Mesodermal cell (in vitro differentiated cells): ENCODE measurements around the gene SIRPA.

Experiments used
- H3K27ac ChIP-seq: 2 replicates; pipeline ENCODE4 v1.7.0; 2013; ENCODE audit warnings: mild to moderate bottlenecking, low read depth, low read length, moderate library complexity; ENCODE audit not compliant: severe bottlenecking
- H3K36me3 ChIP-seq: 2 replicates; pipeline ENCODE4 v1.7.1; 2013; ENCODE audit warnings: mild to moderate bottlenecking, low read length, moderate library complexity; ENCODE audit not compliant: control insufficient read depth, insufficient read depth
- H3K4me1 ChIP-seq: one replicate; pipeline ENCODE4 v1.7.1; 2013; ENCODE audit warnings: mild to moderate bottlenecking, low read length; ENCODE audit not compliant: insufficient read depth, control insufficient read depth, poor library complexity, severe bottlenecking
- H3K4me3 ChIP-seq: 2 replicates; pipeline ENCODE4 v1.7.0; 2013; ENCODE audit warnings: low read length, control low read depth, mild to moderate bottlenecking; ENCODE audit not compliant: insufficient read depth, poor library complexity, severe bottlenecking; ENCODE audit errors: extremely low read depth
- H3K9me3 ChIP-seq: 2 replicates; pipeline ENCODE4 v1.7.1; 2013; ENCODE audit warnings: mild to moderate bottlenecking, low read length, moderate library complexity; ENCODE audit not compliant: control insufficient read depth
- WGBS, 2 experiments: methylation state at CpG; one replicate each; pipeline ENCODE4 v1.1.5; 2013; ENCODE audit warnings: missing lambda C conversion rate in 2 of 2; ENCODE audit not compliant: insufficient coverage in 2 of 2; 5-methylcytosine and 5-hydroxymethylcytosine counted together

The SIRPA gene

DNA sequence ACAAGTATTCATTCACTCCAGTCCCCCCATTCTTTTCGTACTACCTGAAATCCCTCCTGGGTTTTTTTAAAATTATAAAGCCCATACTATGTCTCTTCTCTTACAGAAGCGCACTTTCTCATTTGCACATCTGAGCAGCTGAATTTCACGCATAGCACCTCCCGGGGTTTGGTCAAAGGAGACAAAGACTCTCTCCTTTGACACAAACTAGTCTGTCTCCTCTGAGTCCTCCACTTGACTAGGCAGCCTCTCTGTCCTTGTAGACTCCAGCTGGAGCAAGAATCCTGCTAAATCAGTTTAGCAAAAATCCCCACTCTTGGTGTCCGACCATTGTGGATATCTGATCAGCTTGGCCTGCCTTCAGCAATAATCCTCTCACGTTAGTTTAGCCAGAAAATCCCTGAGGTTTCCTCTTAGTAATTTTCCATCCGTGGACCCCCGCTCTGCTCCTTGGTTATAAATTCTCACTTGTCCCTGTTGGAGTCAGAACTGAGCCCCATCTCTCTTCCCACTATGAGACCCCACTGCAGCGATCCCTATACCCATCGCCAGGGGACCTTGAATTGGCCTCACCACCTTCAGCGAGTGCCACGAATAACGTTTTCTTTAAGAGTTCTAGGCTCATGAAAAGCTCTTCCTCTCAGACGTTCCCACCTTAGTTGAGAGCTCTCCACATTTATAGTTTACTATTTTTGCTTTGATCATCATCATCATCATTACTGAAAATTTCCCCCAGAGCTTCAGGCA lies 69.6 kb downstream of the SIRPA start:
- no peak overlapping the region for H3K27ac ChIP-seq
- no peaks in the 10 kb centered on the region for H3K36me3 ChIP-seq
- no peak overlapping the region for H3K4me3 ChIP-seq
- 60 to 62% methylated on average over 14 of the region's 14 CpGs for WGBS, 2 experiments
- H3K9me3 ChIP-seq: no peaks in the 10 kb centered on the region
- no peaks in the 10 kb centered on the region for H3K4me1 ChIP-seq

- Histone ChIP-seq H3K4me1 (no peaks in the 10 kb centered on the region), H3K36me3 (no peaks in the 10 kb centered on the region), H3K4me3 (no peak overlapping the region), H3K9me3 (no peaks in the 10 kb centered on the region), H3K27ac (no peak overlapping the region)
- 6 to 14% methylated on average over 12 to 17 of the region's 28 CpGs for WGBS, 2 experiments
Measured at GRCh38 chr20:1965520-1966351, 70.5 kb downstream of the SIRPA start.

- Histone ChIP-seq H3K9me3 (no peaks in the 10 kb centered on the region), H3K4me1 (no peaks in the 10 kb centered on the region), H3K4me3 (no peak overlapping the region), H3K36me3 (no peaks in the 10 kb centered on the region), H3K27ac (no peak overlapping the region)
- 83 to 88% methylated on average over 3 of the region's 4 CpGs for WGBS, 2 experiments
Measured at GRCh38 chr20:1968964-1969363, 73.8 kb downstream of the SIRPA start.

DNA sequence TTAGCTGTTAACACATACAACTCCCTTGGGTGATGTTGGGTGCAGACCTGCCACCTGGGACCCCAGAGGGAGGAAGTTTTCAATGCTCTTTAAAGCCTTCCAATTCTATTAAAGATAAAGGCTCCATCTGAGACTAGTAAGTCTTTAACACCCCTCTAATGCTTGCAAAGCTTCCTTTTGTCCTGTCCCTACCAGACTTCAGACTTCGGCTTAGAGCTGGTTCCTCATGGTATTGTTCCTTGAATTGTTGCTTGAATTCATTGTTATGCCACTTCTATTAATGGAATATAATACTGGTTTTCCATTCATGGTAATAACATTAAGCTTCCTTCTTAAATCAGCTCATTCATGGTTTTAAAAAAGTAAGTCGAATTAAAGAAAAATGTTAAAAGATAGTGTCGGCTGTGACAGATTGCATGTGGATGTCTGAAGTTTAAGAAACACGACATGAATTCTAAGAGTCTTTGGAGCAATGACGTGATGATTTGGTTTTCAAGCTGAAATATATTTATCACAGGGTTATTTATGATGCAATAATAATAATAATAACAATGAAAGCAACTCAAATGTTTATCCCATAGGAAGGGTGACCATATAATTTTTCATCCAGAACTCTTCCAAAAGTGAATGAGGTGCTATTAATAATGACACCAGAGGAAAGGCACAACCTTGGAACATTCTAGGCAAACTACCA lies 76.8 kb downstream of the SIRPA start:
- Histone ChIP-seq H3K4me1 (no peaks in the 10 kb centered on the region), H3K4me3 (no peak overlapping the region), H3K9me3 (no peaks in the 10 kb centered on the region), H3K27ac (no peak overlapping the region), H3K36me3 (no peaks in the 10 kb centered on the region)
- 85 to 87% methylated on average over 2 to 3 of the region's 5 CpGs for WGBS, 2 experiments

DNA sequence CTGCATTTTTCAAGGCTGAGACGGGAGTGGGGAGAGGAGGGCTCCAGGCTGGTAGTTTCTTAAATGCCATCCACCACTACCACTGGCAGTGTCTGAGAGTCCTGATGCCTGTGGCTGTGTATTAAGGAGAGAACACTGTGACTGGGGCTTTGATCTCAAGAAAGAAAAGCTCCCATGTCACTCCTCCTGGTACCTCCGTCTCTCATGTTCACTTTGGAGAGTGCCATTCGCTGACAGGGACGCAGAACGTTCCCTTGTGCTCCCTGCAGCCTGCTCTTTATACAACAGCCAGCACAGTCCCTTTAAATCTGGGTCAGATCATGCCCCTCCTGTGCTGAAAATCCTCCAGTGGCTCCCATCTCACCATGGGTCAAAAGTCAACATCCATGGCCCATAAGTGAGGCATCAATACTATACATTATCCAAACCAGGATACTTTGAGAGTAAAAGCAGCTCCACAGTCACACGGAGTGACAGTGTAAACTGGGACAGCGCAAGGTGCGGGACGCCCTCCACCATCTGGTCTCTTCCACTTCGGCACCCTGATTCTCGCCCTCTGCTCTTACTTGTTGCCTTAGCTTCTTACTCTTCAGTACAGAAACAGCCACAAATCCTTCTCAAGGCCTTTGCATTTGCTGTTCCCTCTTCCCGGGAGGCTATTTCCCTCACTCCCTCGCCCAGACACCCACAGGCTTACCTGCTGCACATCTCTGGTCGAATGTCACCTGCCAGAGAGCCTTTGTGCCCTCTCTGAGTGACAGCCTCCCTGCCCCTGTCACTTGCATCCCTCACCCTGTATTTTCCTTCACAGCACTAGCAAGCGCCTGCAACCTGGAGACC lies 78.6 kb downstream of the SIRPA start:
- Histone ChIP-seq H3K36me3 (no peaks in the 10 kb centered on the region), H3K27ac (no peak overlapping the region), H3K4me1 (no peaks in the 10 kb centered on the region), H3K9me3 (no peaks in the 10 kb centered on the region), H3K4me3 (no peak overlapping the region)
- WGBS, 2 experiments: 79 to 80% methylated on average over 13 to 14 of the region's 15 CpGs

DNA sequence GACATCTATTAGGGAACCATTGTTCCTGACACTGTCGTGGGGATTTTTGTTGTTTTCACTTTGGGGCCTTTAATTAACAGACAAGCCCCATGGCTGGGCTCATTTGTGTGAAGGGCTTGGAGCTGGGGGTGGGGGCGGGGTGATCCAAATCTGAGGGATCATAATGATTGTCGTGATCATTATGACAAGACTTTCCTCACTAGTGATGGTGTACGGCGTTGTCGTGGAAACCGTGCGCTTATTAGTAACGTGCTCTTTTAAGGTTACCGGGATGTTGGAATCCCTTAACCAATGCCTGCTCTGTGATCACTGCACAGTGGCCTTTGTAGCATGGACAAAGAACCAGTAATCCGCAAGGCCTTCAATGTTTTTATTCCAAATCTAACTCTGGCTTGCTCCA lies 80.1 kb downstream of the SIRPA start:
- Histone ChIP-seq H3K4me3 (no peak overlapping the region), H3K4me1 (no peaks in the 10 kb centered on the region), H3K9me3 (no peaks in the 10 kb centered on the region), H3K36me3 (no peaks in the 10 kb centered on the region), H3K27ac (no peak overlapping the region)
- 92 to 93% methylated on average over 9 to 10 of the region's 11 CpGs for WGBS, 2 experiments

DNA sequence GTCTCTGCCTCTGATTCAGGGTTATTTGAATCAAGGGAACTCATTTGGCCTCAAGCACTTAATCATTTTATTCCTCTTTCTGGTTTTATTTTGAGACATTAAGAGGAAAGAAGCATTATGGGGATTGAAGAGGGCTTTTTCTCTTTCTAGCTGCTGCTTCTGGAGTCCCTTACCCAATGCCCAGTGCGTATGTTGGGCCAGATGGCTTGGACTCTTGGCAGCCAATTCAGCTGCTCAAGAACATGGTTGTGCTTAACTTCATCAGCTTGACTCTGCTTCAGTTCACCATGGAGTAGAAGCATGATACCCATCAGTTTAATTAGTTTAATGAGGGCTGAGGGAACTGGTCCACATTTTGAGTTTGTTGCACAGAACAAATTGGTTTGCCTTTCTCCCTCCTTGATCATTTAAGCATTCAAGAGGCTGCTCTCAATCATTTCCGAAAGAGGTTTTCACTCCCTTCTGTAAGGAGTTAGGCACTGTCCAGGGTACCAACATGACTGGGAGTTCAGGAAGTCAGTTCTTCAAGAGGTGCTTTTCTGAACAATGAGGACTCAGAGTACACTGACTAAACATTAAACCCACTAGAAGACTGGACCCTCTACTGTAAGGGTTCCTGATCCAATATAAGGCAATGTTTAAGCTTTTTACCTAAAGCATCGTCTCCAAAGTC lies 84.0 kb downstream of the SIRPA start:
- WGBS, 2 experiments: 67% methylated on average over 1 of the region's 3 CpGs; no CpG with 5 or more reads in 1 of the 2 experiments
- Histone ChIP-seq H3K9me3 (no peaks in the 10 kb centered on the region), H3K4me3 (no peak overlapping the region), H3K27ac (no peak overlapping the region), H3K4me1 (no peaks in the 10 kb centered on the region), H3K36me3 (no peaks in the 10 kb centered on the region)

GRCh38 chr20:1982686-1983085 lies 87.5 kb downstream of the SIRPA start:
- no peaks in the 10 kb centered on the region for H3K4me1 ChIP-seq
- no peaks in the 10 kb centered on the region for H3K9me3 ChIP-seq
- H3K36me3 ChIP-seq: no peaks in the 10 kb centered on the region
- H3K4me3 ChIP-seq: no peak overlapping the region
- 94% methylated on average over 5 of the region's 5 CpGs; no CpG with 5 or more reads in 1 of the 2 experiments for WGBS, 2 experiments
- no peak overlapping the region for H3K27ac ChIP-seq

GRCh38 chr20:1983301-1983700 lies 88.1 kb downstream of the SIRPA start:
- no peaks in the 10 kb centered on the region for H3K9me3 ChIP-seq
- H3K36me3 ChIP-seq: no peaks in the 10 kb centered on the region
- H3K4me3 ChIP-seq: no peak overlapping the region
- WGBS, 2 experiments: 73 to 74% methylated on average over 3 to 4 of the region's 4 CpGs
- H3K4me1 ChIP-seq: no peaks in the 10 kb centered on the region
- no peak overlapping the region for H3K27ac ChIP-seq

DNA sequence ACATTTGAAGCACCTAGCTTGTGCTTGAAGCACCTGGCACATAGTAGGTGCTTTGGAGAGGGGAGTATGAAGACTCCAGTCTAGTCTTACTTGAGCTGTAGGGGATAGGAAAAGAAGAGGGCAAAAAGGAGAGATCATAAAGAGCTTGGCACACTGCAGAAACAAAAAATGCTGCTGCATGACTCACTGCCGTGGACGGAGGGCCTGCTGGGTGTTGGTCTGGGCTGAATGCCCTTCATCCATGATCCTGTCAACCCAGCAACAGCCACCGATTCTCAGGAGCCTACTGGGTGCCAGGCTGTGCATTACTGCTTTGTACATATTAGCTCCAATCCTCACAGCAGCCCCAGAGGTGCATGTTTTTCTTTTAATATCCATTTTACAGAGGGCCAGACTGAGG lies 92.6 kb downstream of the SIRPA start:
- no peaks in the 10 kb centered on the region for H3K9me3 ChIP-seq
- WGBS, 2 experiments: 83 to 100% methylated on average over 2 to 3 of the region's 3 CpGs
- no peaks in the 10 kb centered on the region for H3K36me3 ChIP-seq

More for the DNA sequence above, 92.6 kb downstream of the SIRPA start:
- no peak overlapping the region for H3K4me3 ChIP-seq
- H3K27ac ChIP-seq: no peak overlapping the region
- no peaks in the 10 kb centered on the region for H3K4me1 ChIP-seq
